T-cell (primary cell): ENCODE results near the gene MCM5. TPM values are rescaled to one million over a fixed set of nuclear protein-coding genes. Genes with fewer than 3 reads are reported as not detected.

ENCODE experiments used
- ATAC-seq, 4 experiments: fragments of 200-7000 bp in 3 of 4; fragments of 150-1000 bp in 1 of 4; cut with Tn5 transposase; replicated peaks in 1 of 4; 1 replicate in 3 of 4; 2 replicates in 1 of 4; pipeline ENCODE4 v1.10.0; 2021; ENCODE audit warnings: moderate library complexity in 3 of 4, mild to moderate bottlenecking in 2 of 4, moderate number of reproducible peaks in 1 of 4
- CTCF ChIA-PET, 2 donors: fragments of 300-600 bp; sonication (Branson Sonifier 250); formaldehyde crosslinking; loops; one replicate each; lab custom pipeline; 2022; ENCODE audit warnings: antibody characterized with exemption in 2 of 2; lab: Charles Lee
- POLR2A ChIA-PET, 2 donors: fragments of 300-600 bp; sonication (Branson Sonifier 250); formaldehyde crosslinking; loops; one replicate each; lab custom pipeline; 2022; ENCODE audit warnings: antibody characterized with exemption in 2 of 2; lab: Charles Lee
- DNase-seq, 35 experiments: peaks; one replicate each; pipeline versions ENCODE4 v3.0.0 to v3.0.0-alpha.2; 2013 to 2023
- H3K27ac ChIP-seq: one replicate; pipeline ENCODE4 v1.5.1; 2013; ENCODE audit warnings: low read length
- H3K27me3 ChIP-seq, 2 experiments: replicated peaks in 1 of 2; 1 replicate in 1 of 2; 2 replicates in 1 of 2; pipeline versions ENCODE4 v1.6.1 to v1.7.0; 2013; ENCODE audit warnings: low read length in 1 of 2, mixed read lengths in 1 of 2; ENCODE audit not compliant: control insufficient read depth in 2 of 2, insufficient read depth in 2 of 2; ENCODE audit errors: extremely low read depth in 1 of 2
- H3K36me3 ChIP-seq, 2 donors: 1 replicate in 1 of 2; 2 replicates in 1 of 2; pipeline versions ENCODE4 v1.6.1 to v1.7.0; 2013; ENCODE audit warnings: low read length in 1 of 2; ENCODE audit not compliant: control insufficient read depth in 2 of 2, insufficient read depth in 1 of 2; ENCODE audit errors: extremely low read depth in 1 of 2
- H3K4me1 ChIP-seq, 2 experiments: 1 replicate in 1 of 2; 2 replicates in 1 of 2; pipeline versions ENCODE4 v1.6.1 to v1.7.0; 2013; ENCODE audit warnings: low read length in 2 of 2, mixed read lengths in 1 of 2; ENCODE audit not compliant: insufficient read depth in 2 of 2, control insufficient read depth in 1 of 2; ENCODE audit errors: extremely low read depth in 1 of 2
- H3K4me3 ChIP-seq, 2 donors: 1 replicate in 1 of 2; 2 replicates in 1 of 2; pipeline versions ENCODE4 v1.5.1 to v1.7.0; 2013; ENCODE audit warnings: mild to moderate bottlenecking in 2 of 2, low read length in 1 of 2, moderate library complexity in 1 of 2; ENCODE audit not compliant: control insufficient read depth in 1 of 2; ENCODE audit errors: extremely low read depth in 1 of 2
- H3K9me3 ChIP-seq: 2 replicates; pipeline ENCODE4 v1.7.0; 2013
- H3K27ac Mint-ChIP-seq, 2 donors: one replicate each; pipeline ENCODE4 v1.8.0; 2020 to 2021; ENCODE audit warnings: mild to moderate bottlenecking in 2 of 2, mixed read lengths in 2 of 2
- H3K27me3 Mint-ChIP-seq, 2 donors: one replicate each; pipeline ENCODE4 v1.8.0; 2021 to 2022; ENCODE audit warnings: mixed read lengths in 2 of 2
- H3K36me3 Mint-ChIP-seq: one replicate; pipeline ENCODE4 v1.8.0; 2021; ENCODE audit warnings: mixed read lengths
- H3K4me1 Mint-ChIP-seq, 3 donors: one replicate each; pipeline ENCODE4 v1.8.0; 2020 to 2022; ENCODE audit warnings: mixed read lengths in 3 of 3, mild to moderate bottlenecking in 1 of 3
- H3K4me3 Mint-ChIP-seq, 3 donors: one replicate each; pipeline ENCODE4 v1.8.0; 2020 to 2022; ENCODE audit warnings: mild to moderate bottlenecking in 3 of 3, mixed read lengths in 3 of 3, moderate library complexity in 3 of 3
- H3K9me3 Mint-ChIP-seq, 3 donors: one replicate each; pipeline ENCODE4 v1.8.0; 2020 to 2022; ENCODE audit warnings: mixed read lengths in 3 of 3
- WGBS: methylation state at CpG from one replicate; pipeline ENCODE4 v1.1.5; 2013; ENCODE audit warnings: missing lambda C conversion rate; ENCODE audit not compliant: insufficient coverage; 5-methylcytosine and 5-hydroxymethylcytosine counted together
- total RNA-seq, 35 experiments: library from RNA in 6 of 35; stranded (reverse) in 6 of 35; fragments of 120-200 nt in 1 of 35; gene quantifications; one replicate each; pipeline versions ENCODE4 v1.2.1 to v1.2.4 and lab custom pipeline; 2013 to 2026

MCM5 gene
- total RNA-seq, 5 donors from 2014 or later (not counting 1 experiment from before 2014, with no cell fraction given) = 34.7 to 66.8 (median 58.7) TPM

- CTCF ChIA-PET = no interaction called here
- POLR2A ChIA-PET = interaction anchor here in 1 of 2 donors (0.6 kb wide), 2 partner anchors 28 to 449 kb away, joined by 3 to 6 read pairs; no protein-coding TSS in a partner anchor
- no peaks in the 10 kb centered on the region for H3K36me3 ChIP-seq
- DNase-seq = no peak
- Mint-ChIP-seq H3K27ac (no peak overlapping the region), H3K4me3 (no peak overlapping the region), H3K4me1 (peaks cover 6 to 7% (median 7%) of the 10 kb centered on the region in 3 donors), H3K9me3 (no peaks in the 10 kb centered on the region), H3K36me3 (no peaks in the 10 kb centered on the region), H3K27me3 (peaks cover 16 to 25% of the 10 kb centered on the region in 2 donors)
- H3K9me3 ChIP-seq = no peaks in the 10 kb centered on the region
- H3K4me3 ChIP-seq = no peak overlapping the region
- H3K27me3 ChIP-seq = peaks cover 0 to 42% of the 10 kb centered on the region in 2 experiments
- H3K27ac ChIP-seq = no peak overlapping the region
- no peak for ATAC-seq
- 93% methylated on average over 3 of the region's 6 CpGs for WGBS
- H3K4me1 ChIP-seq = peaks cover 0 to 9% of the 10 kb centered on the region in 2 experiments
Measured at GRCh38 chr22:35368386-35368785, 31.6 kb upstream of the MCM5 start.

- H3K4me3 Mint-ChIP-seq = no peak overlapping the region
- Histone ChIP-seq H3K36me3 (no peaks in the 10 kb centered on the region), H3K9me3 (no peaks in the 10 kb centered on the region), H3K4me1 (peaks cover 0 to 9% of the 10 kb centered on the region in 2 experiments), H3K4me3 (no peak overlapping the region), H3K27ac (no peak overlapping the region), H3K27me3 (peaks cover 0 to 32% of the 10 kb centered on the region in 2 experiments)
- peaks cover 6 to 7% (median 7%) of the 10 kb centered on the region in 3 donors for H3K4me1 Mint-ChIP-seq
- H3K36me3 Mint-ChIP-seq = no peaks in the 10 kb centered on the region
- POLR2A ChIA-PET = no interaction called here
- ATAC-seq = no peak
- DNase-seq = no peak
- H3K27ac Mint-ChIP-seq = no peak overlapping the region
- CTCF ChIA-PET = interaction anchor here in 1 of 2 donors (1.1 kb wide), 1 partner anchor 27 kb away, joined by 4 read pairs; no protein-coding TSS in a partner anchor
- no peaks in the 10 kb centered on the region for H3K9me3 Mint-ChIP-seq
- H3K27me3 Mint-ChIP-seq = peaks cover 13 to 22% of the 10 kb centered on the region in 2 donors
- WGBS = 86% methylated on average over 2 of the region's 2 CpGs
Measured at GRCh38 chr22:35369996-35370395, 29.9 kb upstream of the MCM5 start.

- Mint-ChIP-seq H3K27ac (no peak overlapping the region), H3K27me3 (peaks cover 0 to 3% of the 10 kb centered on the region in 2 donors), H3K36me3 (no peaks in the 10 kb centered on the region), H3K4me3 (no peak overlapping the region), H3K9me3 (no peaks in the 10 kb centered on the region), H3K4me1 (peaks cover 17 to 20% (median 19%) of the 10 kb centered on the region in 3 donors)
- no peaks in the 10 kb centered on the region for H3K9me3 ChIP-seq
- no peak overlapping the region for H3K27ac ChIP-seq
- ChIA-PET POLR2A (interaction anchor here in 1 of 2 donors (0.6 kb wide), 1 partner anchor 24 kb away, joined by 11 read pairs; no protein-coding TSS in a partner anchor), CTCF (no interaction called here)
- ATAC-seq (no peak), DNase-seq (no peak)
- H3K4me3 ChIP-seq = no peak overlapping the region
- WGBS = no CpG with 5 or more reads among the region's 6 CpGs
- no peaks in the 10 kb centered on the region for H3K36me3 ChIP-seq
- H3K27me3 ChIP-seq = peaks cover 0 to 11% of the 10 kb centered on the region in 2 experiments
- peaks cover 0 to 19% of the 10 kb centered on the region in 2 experiments for H3K4me1 ChIP-seq
Measured at GRCh38 chr22:35373781-35374180, 26.2 kb upstream of the MCM5 start.

GRCh38 chr22:35375031-35375430, 24.9 kb upstream of the MCM5 start:
- H3K36me3 ChIP-seq = no peaks in the 10 kb centered on the region
- no peak overlapping the region for H3K4me3 Mint-ChIP-seq
- peaks cover 17 to 20% (median 19%) of the 10 kb centered on the region in 3 donors for H3K4me1 Mint-ChIP-seq
- ATAC-seq (no peak), DNase-seq (no peak)
- ChIA-PET POLR2A (interaction anchor here in 1 of 2 donors (0.6 kb wide), 1 partner anchor 1505 kb away, joined by 3 read pairs; no protein-coding TSS in a partner anchor), CTCF (interaction anchor here in 1 of 2 donors (0.7 kb wide), 1 partner anchor 675 kb away, joined by 3 read pairs; no protein-coding TSS in a partner anchor)
- WGBS = no CpG with 5 or more reads among the region's 3 CpGs
- H3K4me3 ChIP-seq = no peak overlapping the region
- peaks cover 0 to 19% of the 10 kb centered on the region in 2 experiments for H3K4me1 ChIP-seq
- no peaks in the 10 kb centered on the region for H3K36me3 Mint-ChIP-seq
- no peaks in the 10 kb centered on the region for H3K9me3 ChIP-seq
- H3K9me3 Mint-ChIP-seq = no peaks in the 10 kb centered on the region
- H3K27me3 Mint-ChIP-seq = peaks cover 0 to 2% of the 10 kb centered on the region in 2 donors
- H3K27ac ChIP-seq = no peak overlapping the region
- H3K27me3 ChIP-seq = peaks cover 0 to 9% of the 10 kb centered on the region in 2 experiments
- no peak overlapping the region for H3K27ac Mint-ChIP-seq

GRCh38 chr22:35375526-35375925, 24.4 kb upstream of the MCM5 start:
- ATAC-seq = no peak
- ChIA-PET POLR2A (interaction anchor here in 1 of 2 donors (0.6 to 0.7 kb wide), 2 partner anchors 508 to 1505 kb away, joined by 3 read pairs; no protein-coding TSS in a partner anchor), CTCF (interaction anchor here in 1 of 2 donors (0.7 kb wide), 1 partner anchor 675 kb away, joined by 3 read pairs; no protein-coding TSS in a partner anchor)
- Histone ChIP-seq H3K27ac (no peak overlapping the region), H3K4me3 (no peak overlapping the region), H3K36me3 (no peaks in the 10 kb centered on the region), H3K27me3 (peaks cover 0 to 6% of the 10 kb centered on the region in 2 experiments), H3K4me1 (peaks cover 0 to 21% of the 10 kb centered on the region in 2 experiments), H3K9me3 (no peaks in the 10 kb centered on the region)
- no peak for DNase-seq
- Mint-ChIP-seq H3K4me3 (no peak overlapping the region), H3K27ac (peak overlapping the region in 1 of 2 donors; percentile 53), H3K4me1 (peaks cover 18 to 23% (median 19%) of the 10 kb centered on the region in 3 donors), H3K9me3 (no peaks in the 10 kb centered on the region), H3K36me3 (no peaks in the 10 kb centered on the region), H3K27me3 (peaks cover 0 to 5% of the 10 kb centered on the region in 2 donors)
- 87% methylated on average over 7 of the region's 8 CpGs for WGBS

- WGBS = 18% methylated on average over 9 of the region's 17 CpGs
- CTCF ChIA-PET = no interaction called here
- DNase-seq = peak in 18 of 35 experiments; percentile 12 to 66 (median 26)
- Mint-ChIP-seq H3K4me1 (peaks cover 17 to 28% (median 24%) of the 10 kb centered on the region in 3 donors), H3K36me3 (no peaks in the 10 kb centered on the region), H3K27me3 (peaks cover 8 to 12% of the 10 kb centered on the region in 2 donors), H3K4me3 (peak overlapping the region in 1 of 3 donors; percentile 15), H3K9me3 (no peaks in the 10 kb centered on the region), H3K27ac (peak overlapping the region; percentile 52 to 58)
- Histone ChIP-seq H3K4me1 (peaks cover 0 to 28% of the 10 kb centered on the region in 2 experiments), H3K4me3 (no peak overlapping the region), H3K27ac (no peak overlapping the region), H3K27me3 (peaks cover 0 to 12% of the 10 kb centered on the region in 2 experiments), H3K36me3 (no peaks in the 10 kb centered on the region), H3K9me3 (no peaks in the 10 kb centered on the region)
- ATAC-seq = peak in 1 of 4 experiments; percentile 17
- POLR2A ChIA-PET = no interaction called here
Measured at GRCh38 chr22:35376728-35377472, 23.0 kb upstream of the MCM5 start.
